NCI-H1694 treated with DMSO at 0.1 percent for 48 hours (cell line): Measurements from ENCODE around the gene PRRG4.
"Not testable (repeated sequence)": the region's sequence is repeated elsewhere in the genome, so short reads cannot be mapped to it uniquely, and the experiment has no call there.

Experiments
- DNase-seq: peaks from one replicate; lab custom pipeline; 2025; lab: John Stamatoyannopoulos, UW

Gene PRRG4

DNA sequence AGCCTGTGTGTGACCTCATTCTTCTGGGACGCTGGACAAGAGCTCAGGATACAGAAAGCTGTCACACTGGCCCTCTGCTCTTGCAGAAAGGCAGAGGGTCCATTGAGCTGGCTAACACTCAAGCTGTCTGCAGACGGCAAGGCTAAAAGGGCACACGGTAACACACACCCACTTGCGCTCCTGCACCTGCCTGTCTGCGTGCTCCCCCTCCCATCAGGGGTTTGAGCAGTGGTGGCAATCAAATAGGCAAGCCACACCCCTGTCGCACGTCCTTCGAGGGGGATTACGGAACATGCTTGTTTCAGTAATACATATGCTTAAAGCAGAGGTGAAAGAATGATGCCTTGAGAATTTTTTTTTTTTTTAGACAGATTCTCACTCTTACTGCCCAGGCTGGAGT is 55.8 kb downstream of the PRRG4 start:
- DNase-seq = no peak

DNA sequence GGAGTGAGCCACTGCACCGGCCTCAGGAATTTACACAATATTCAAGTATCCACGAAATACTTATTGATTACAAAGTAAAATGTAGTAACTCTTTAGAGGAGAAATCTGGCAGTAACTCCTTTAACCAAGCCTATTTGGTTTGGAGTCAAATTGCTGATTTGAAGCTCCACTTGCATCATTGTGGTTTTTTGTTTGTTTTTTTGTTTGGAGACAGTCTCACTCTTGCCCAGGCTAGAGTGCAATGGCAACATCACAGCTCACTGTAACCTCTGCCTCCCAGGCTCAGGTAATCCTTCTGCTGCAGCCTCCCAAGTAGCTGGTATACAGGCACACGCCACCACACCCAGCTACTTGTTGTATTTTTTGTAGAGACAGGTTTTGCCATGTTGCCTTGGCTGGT is 56.5 kb downstream of the PRRG4 start:
- no peak for DNase-seq

DNA sequence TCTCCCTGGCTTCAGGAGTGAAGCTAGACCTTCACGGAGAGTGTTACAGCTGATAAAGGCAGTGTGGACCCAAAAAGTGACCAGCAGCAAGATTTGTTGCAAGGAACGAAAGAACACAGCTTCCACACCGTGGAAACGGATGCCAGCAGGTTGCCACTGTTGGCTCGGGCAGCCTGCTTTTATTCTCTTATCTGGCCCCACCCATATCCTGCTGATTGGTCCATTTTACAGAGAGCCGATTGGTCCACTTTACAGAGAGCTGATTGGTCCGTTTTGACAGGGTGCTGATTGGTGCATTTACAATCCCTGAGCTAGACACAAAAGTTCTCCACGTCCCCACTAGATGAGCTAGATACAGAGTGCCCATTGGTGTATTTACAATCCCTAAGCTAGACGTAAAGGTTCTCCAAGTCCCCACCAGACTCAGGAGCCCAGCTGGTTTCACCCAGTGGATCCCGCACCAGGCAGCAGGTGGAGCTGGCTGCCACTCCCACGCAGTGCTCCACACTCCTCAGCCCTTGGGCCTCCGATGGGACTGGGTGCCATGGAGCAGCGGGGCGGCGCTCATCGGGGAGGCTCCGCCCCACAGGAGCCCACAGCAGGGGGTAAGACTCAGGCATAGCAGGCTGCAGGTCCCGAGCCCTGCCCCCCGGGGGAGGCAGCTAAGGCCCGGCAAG is 58.1 kb downstream of the PRRG4 start:
- not testable (repeated sequence) for DNase-seq

DNA sequence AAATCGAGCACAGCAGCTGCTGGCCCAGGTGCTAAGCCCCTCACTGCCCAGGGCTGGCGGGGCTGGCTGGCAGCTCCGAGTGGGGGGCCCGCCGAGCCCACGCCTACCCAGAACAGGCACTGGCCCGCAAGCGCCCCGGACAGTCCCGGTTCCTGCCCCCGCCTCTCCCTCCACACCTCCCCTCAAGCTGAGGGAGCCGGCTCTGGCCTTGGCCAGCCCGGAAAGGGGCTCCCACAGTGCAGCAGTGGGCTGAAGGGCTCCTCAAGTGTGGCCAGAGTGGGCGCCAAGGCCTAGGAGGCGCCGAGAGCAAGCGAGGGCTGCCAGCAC is 58.6 kb downstream of the PRRG4 start:
- not testable (repeated sequence) for DNase-seq

DNA sequence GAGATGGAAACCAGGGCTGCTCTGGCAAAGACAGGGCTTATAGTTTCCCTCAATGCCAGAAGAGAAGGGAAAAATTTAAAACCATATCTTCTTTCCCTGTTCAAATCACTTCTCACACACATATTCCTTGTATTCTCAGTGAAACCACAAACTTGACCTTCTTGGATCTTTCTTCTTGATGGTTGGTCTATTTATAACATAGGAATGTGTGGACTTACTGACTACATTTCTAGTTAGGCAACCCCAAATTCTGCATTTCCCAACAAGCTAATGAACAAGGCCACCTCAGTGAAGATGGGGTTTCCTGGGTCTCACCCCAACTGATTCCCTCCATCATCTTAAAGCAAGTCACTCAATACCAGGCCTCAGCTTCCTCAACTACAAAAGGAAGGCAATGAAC is 59.1 kb downstream of the PRRG4 start:
- no peak for DNase-seq

DNA sequence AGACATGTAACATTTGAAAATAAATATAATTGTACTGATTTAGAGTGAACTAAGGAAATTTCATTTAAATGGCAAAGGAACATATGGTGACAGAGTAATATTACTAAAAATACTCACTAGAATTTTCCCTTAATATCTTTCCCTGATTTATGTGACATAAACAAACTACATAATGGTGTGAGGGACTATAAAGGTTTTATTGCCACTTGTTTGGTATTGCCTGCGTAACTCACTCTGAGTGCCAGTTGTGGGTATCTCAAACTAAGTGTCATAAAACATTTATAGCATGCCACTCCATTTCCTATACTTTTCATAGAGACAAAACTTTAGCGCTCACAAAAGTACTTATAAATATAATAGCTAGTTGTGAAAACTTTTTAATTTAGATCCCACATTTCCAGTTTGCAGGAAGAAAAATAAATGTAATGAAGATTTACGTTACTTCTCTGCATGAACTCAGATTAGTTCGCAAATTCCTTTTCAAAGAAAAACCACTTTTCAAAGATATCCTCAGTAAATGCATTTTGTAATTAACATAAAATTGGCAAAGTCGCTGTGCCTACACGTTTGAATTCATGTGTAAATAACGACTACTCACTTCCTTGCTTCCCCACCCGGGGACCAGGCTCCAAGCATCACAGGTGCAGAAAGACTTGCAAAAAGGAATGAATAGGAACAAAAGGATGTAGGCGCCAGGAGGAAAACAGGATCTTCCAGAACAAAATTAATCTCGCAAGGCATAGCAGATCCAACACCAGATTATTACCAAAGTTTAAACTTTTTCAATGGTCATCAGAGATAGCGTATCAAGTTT is 61.3 kb downstream of the PRRG4 start:
- no peak for DNase-seq

DNA sequence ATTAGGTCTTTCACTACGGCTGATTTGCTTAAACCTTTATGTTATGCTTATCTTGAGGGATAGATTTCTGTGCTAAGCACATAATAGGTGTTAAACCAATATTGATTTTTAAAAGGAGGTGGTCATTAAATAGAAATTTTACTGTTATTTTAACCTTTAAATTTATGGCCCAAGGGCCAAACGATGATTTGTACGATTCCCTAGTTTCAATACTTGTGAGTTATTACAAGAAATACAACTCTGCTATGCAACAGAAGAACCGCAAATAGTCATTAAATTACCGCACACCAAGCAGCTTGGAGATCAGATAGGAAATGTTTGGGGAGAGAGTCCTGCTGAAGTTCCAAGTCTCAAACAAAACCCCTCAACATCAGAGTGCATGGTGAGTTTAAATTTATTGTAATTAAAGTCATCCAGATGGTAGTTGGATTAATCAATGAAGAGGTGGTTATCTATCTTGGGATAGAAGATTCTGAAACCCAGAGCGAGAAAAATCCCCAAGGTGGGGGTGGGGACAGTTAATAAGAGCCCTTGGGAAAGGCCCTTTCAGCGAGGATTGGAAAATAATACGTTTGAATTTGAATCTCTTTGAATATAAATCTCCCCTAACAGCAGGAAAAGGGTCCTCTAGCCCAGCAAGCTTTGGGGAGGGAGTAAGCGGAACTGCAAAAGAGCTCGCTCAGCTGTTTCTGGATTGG is 62.1 kb downstream of the PRRG4 start:
- DNase-seq = no peak

DNA sequence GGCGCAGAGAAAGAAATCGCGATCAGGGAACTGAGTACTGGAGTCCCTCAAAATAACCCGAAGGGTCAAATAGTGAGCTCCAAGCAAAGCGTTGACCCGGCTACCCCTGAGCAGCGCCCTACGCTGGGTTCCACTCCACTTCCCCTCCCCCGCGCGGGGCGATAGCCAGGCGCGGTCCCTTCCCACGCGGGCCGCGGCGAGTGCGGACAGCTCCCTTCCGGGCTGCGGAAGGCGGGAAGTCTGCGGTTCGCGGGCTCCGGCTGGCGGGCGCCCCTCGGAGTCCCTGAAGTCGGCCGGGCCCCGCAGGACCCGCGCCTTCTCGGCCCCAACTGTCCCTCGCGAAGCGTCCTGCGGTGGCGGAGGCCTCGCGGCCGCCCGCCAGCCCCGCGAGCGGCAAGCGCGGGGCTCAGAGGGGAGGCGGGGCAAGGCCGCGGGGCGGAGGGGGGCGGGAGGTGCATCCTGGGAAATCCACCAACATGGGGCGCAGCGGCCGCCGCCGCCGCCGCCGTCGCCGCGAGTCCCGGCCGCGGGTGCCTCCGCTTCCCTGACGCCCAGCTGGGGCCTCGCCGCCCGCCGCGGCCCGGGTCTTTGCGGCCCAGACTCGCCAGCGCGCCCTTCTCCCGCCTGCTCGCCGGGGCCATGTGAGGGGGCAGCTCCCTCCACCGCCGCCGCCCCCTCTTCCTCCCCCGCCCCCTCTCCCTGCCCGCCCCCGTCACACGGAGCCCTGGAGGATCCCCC is 62.8 kb downstream of the PRRG4 start, which contains the start of gene QSER1:
Gene QSER1 (plus strand): TSS at position 457 of the 738 bp plus-strand sequence. CDS start 315 bp downstream, outside the sequence.
- DNase-seq = peak; percentile 50

DNA sequence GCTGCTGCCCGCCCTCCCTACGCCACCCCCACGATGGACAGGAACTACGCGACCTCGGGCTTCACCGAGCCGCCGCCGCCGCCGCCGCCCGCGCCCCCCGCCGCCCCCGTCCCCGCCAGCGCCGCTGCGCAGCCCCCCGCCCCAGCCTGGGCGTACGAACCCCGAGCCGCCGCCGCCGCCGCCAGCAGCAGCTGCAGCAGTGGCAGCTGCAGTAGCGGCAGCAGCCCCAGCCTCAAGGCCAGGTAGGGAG is 63.3 kb downstream of the PRRG4 start:
- DNase-seq = no peak

DNA sequence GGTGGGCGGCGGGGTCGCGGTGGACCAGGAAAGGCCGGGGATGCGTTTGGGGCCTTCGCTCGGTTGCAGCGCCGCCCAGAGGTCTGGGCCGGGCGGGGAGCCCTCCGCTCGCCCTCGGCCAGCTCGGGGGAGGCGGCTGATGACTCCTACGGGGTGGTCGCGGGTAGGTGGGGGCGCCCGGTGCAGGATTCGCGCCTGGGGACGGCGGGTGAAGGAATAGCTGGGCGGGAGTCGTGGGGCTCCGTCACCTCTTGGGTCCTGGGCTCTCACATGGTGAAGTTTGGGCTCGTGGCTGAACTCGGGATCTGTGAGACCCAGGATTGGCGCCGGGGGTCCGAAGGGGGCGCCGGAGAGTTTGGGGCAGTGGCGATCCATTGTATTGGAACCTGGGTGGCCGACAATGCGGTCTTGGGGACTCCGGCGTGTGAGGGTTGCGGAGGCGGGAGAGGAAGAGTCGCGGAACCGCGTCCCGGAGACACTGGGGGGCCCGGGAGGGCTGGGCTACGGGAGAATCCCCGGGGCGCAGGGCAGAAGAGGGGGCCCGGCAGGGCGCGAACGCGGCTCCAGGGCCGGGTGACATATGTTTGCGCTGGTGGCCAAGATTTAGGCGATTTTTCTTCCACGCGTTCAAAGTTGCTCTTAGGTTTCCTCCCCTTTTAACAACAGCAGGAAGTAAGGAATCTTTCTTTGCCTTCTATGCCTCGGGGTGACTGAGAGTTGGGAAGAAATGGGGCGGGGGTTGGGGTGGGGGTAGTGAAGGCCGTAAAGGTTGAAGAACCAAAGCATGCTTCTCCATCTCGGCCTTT is 63.8 kb downstream of the PRRG4 start:
- DNase-seq = peak; percentile 32

DNA sequence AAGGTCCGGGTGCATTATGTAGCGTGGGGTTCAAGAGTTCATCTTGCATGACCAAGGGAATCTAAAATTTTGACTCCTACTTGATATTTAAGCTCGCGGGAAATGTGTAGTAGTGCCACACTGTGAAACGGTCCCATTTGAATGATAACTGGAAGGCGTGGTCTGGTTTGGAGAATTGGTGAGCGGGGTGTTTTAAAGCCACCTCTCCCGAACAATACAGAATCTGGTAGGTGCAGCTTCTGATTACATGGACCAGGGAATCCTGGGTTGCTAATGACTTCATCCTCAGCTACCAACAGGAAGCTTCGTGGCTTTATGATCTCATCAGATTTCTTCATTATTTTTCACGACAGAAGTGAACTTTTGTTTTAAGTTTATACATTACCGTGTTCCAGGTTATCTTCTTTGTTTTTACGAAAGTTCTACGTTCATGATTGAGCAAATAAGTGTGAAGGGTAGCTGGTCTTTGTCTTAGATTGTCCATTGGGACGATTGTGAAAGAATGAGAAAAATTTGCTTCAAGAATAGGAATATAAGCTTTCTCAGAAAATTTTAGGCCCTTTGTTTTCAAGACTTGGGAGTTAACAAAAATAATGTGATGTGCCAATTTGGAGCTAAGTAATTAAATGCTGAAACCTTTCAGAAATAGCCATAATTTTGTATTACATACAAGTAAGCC is 64.6 kb downstream of the PRRG4 start:
- peak; percentile 89 for DNase-seq

DNA sequence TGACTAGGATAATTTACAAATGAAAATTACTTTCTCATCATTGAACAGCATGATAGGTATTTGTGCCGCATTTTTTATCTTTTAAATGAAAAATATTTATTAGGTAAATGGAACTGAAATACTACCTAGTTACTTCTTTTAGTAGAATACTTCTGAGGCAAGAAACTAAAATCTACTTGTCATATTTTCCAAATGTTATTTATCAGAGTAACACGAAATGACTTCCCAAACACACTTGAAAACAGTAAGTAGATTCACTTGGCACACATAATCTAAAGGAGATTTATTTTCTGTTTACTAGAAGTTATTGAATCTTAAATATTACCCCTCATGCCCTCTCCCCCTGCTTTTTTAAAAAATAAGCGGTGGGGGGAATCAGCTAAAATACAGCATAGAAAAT is 65.2 kb downstream of the PRRG4 start:
- DNase-seq = no peak

DNA sequence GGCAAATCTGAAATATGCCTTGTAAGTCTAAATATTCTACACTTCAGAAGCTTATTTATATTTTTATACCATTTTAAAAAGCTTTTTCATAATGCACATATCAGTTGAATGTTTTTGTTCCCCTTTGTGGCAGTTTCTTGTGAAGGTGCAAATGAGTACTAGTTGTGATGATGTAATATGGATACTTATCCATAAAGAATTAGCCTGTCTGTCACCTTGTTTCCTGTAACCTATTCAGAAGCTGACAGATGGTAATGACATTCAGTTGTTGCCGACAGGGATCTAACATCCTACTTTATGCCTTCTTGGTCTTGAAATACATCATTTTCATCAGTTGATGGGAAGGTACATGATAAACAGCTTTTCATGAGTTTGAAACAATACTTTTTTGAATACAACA is 65.7 kb downstream of the PRRG4 start:
- peak; percentile 30 for DNase-seq

DNA sequence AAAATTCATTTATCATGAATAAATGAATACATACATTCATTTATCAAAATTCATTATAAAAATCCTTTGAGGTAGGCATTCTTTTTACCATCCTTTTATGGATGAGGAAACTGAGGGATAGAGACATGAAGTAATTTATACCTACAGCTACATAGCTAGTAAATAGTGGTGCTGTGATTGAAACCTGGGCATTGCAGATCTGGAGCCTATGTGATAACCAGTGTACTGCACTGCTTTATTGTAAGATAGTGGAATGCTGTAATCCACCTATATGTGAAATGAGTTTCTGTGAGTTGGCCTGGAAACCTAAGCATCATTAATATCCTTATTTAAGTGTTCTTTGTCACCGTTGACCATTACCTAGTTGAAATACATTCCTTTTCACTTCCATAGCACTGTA is 67.4 kb downstream of the PRRG4 start:
- DNase-seq = no peak

DNA sequence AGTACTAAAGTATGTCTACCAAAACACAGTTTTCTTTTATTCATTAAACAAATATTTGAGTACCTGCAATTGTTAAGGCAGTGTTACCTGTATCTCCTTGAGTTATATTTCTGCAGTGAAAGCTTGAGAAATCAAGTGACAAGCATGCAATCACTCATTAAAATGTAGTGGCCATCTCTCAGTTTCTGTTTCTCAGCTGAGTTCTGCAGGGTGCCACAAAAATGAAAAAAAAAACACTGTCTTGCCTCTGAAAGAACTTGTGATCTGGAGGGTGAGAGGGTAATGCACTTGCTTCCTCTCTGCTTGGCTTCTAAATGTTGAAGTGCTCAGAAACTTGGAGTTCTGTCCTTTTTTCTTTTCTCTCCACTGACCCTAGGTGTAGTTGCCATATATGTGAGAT is 69.7 kb downstream of the PRRG4 start:
- DNase-seq = no peak

DNA sequence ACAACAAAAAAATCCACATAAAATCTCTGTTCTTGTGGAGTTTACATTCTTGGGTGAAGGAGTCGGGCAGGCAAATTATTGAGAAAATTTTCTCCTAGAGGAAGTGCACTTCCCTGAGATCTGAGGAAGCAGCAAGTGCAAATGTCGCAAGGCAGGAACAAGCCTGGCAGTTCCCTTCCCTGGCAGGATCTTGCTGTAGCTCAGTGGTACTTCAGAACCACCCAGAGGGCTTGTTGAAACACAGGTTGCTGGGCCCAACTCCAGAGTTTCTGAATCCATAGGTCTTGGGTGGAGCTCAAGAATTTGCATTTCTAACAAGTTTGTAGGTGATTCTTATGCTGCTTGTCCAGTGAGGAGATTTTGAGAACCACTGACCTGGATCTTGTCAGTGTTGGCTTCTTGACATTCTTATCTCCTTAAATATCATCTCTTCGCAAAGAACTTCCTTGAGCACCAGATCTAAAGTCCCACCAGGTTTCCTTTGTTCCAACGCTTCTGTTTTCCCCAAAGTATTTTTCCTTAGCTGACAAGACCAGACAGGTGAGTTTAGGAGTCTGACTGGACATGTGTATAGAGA is 72.5 kb downstream of the PRRG4 start:
- no peak for DNase-seq

DNA sequence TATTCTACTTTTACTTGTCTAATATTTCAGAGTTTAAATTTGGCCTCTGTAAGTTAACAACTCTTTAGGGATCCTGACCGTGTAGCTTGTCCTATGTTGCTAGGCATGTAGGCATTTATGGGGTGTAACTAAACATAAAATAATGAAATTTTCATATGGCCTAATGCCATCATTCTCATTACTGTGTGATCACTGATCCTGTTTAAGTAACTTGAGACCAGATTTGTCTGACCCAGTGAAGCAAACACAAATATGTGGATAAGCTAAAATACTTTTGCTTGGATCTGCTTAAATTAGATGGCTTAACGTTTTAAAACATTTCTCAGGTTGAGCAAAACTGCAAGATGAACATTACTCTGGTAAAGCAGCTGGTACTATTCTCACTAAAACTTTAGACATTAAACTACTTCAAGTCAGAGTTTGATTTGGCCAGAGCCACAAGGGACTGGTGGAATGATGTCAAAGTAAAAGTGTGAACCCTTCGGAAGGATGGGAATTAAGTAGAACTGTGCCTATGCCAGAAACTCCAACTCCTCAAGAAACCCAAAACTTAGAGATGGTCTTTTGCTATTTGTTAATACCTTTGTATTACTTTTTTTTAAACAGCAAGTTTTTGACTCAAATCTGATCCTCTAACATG is 75.4 kb downstream of the PRRG4 start:
- DNase-seq = no peak
